Gastroesophageal sphincter (tissue), 3 donors: ENCODE measurements around the gene FHOD3.

Source experiments
- POLR2A ChIP-seq, 2 donors: fragments of 450-650 bp; IDR thresholded peaks; one replicate each; pipeline ENCODE4 v1.6.1; 2017; ENCODE audit warnings: antibody characterized with exemption in 2 of 2, mild to moderate bottlenecking in 2 of 2, moderate library complexity in 1 of 2
- TF ChIP-seq, protein P1 (sequence below), 4 experiments: fragments of 200-600 bp in 2 of 4; fragments of 450-650 bp in 2 of 4; sonication (generic) in 1 of 4; IDR thresholded peaks; one replicate each; pipeline ENCODE4 v1.5.1; 2017 to 2019; ENCODE audit warnings: antibody characterized with exemption in 4 of 4, mild to moderate bottlenecking in 2 of 4, moderate library complexity in 2 of 4

DNA sequence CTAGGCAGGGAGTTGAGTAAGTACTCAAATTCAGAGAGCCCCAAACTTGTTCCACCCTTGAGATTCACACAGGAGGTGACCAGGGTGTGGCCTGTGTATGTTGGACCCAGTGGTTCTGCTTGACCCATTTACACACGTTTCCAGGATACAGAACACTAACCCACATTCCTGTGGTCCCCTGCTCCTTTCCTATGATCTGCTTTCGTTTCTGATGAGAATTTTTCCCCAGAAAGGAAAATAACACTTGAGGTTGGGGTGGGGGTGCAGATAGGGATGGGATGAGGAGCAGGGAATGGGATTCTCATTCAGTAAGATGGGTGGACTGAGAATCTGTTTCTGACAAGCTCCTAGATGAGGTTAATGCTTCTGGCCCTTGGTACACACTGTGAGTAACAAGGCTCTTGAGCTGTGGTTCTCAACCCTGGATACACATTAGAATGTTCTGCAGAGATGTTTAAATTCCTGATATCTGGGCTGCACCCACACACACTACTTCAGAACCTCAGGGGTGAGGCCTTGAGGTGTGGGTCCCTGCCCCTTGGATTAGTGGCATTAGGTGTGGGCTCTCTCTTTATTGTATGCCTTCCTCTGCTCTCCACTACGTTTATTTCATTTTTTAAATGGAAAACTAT, 472.9 kb downstream of the FHOD3 start:
- no peak for TF ChIP-seq POLR2A (IDR thresholded peaks at IDR 0.05)
- TF ChIP-seq, protein P1, sequence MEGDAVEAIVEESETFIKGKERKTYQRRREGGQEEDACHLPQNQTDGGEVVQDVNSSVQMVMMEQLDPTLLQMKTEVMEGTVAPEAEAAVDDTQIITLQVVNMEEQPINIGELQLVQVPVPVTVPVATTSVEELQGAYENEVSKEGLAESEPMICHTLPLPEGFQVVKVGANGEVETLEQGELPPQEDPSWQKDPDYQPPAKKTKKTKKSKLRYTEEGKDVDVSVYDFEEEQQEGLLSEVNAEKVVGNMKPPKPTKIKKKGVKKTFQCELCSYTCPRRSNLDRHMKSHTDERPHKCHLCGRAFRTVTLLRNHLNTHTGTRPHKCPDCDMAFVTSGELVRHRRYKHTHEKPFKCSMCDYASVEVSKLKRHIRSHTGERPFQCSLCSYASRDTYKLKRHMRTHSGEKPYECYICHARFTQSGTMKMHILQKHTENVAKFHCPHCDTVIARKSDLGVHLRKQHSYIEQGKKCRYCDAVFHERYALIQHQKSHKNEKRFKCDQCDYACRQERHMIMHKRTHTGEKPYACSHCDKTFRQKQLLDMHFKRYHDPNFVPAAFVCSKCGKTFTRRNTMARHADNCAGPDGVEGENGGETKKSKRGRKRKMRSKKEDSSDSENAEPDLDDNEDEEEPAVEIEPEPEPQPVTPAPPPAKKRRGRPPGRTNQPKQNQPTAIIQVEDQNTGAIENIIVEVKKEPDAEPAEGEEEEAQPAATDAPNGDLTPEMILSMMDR (IDR thresholded peaks at IDR 0.05): no peak
